Measurements from ENCODE around the gene ICAM4. TPM values are rescaled to one million over a fixed set of nuclear protein-coding genes. Genes with fewer than 3 reads are reported as not detected.
"Not testable (repeated sequence)": the region's sequence is repeated elsewhere in the genome, so short reads cannot be mapped to it uniquely, and the experiment has no call there.

The ICAM4 gene
- total and polyA plus RNA-seq, 12 donors, result 0.17 to 0.83 (median 0.51) TPM; not detected in 1

GRCh38 chr19:10277795-10278589 is 8.8 kb upstream of the ICAM4 start:
- no peak for TF ChIP-seq CTCF (IDR thresholded peaks at IDR 0.05)
- Histone ChIP-seq H3K4me3 (no peak overlapping the region), H3K9me3 (no peaks in the 10 kb centered on the region), H3K27ac (no peak overlapping the region), H3K27me3 (no peaks in the 10 kb centered on the region), H3K4me1 (peaks cover 0 to 42% (median 0%) of the 10 kb centered on the region in 9 donors), H3K36me3 (peaks cover 0 to 97% (median 4%) of the 10 kb centered on the region in 9 donors)
- 92% methylated on average over 9 of the region's 9 CpGs for WGBS, 2 donors
- intact Hi-C loops (cut with DNase I), result loop anchor here in 2 of 10 donors (10.0 kb wide), 1 partner anchor 57 kb away; the partner anchor contains the start of genes ICAM3 (in 2 of the 2) and RAVER1 (in 2 of the 2)
- no peak for DNase-seq
- ATAC-seq, result no peak

DNA sequence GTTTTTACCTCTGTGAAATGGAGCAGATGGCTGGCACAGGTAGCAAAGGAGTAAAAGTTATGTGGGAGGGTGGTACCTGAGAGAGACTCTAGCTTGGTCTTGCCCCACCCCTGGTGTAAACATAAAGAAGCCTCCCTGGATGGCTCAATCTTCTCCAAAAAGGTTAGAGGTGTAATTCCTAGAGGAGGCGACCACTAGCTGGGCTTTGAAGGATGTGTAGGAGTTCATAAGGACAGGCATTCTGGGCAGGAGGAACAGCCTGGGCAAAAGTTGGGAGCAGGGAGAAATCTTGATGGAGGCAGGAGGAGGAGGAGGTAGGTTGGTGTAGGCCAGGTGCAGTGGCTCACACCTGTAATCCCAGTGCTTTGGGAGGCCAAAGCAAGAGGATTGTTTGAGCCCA is 7.8 kb upstream of the ICAM4 start:
- TF ChIP-seq CTCF (IDR thresholded peaks at IDR 0.05), result no peak
- H3K27me3 ChIP-seq, result no peaks in the 10 kb centered on the region
- DNase-seq (no peak), ATAC-seq (no peak)
- peaks cover 0 to 100% (median 8%) of the 10 kb centered on the region in 9 donors for H3K36me3 ChIP-seq
- 94 to 96% methylated on average over 1 of the region's 1 CpG for WGBS, 2 donors
- intact Hi-C loops (cut with DNase I), result loop anchor here in 2 of 10 donors (10.0 kb wide), 1 partner anchor 56 kb away; the partner anchor contains the start of genes ICAM3 (in 2 of the 2) and RAVER1 (in 2 of the 2)
- H3K4me1 ChIP-seq, result peaks cover 0 to 37% (median 0%) of the 10 kb centered on the region in 9 donors
- no peak overlapping the region for H3K27ac ChIP-seq
- H3K9me3 ChIP-seq, result no peaks in the 10 kb centered on the region
- no peak overlapping the region for H3K4me3 ChIP-seq

DNA sequence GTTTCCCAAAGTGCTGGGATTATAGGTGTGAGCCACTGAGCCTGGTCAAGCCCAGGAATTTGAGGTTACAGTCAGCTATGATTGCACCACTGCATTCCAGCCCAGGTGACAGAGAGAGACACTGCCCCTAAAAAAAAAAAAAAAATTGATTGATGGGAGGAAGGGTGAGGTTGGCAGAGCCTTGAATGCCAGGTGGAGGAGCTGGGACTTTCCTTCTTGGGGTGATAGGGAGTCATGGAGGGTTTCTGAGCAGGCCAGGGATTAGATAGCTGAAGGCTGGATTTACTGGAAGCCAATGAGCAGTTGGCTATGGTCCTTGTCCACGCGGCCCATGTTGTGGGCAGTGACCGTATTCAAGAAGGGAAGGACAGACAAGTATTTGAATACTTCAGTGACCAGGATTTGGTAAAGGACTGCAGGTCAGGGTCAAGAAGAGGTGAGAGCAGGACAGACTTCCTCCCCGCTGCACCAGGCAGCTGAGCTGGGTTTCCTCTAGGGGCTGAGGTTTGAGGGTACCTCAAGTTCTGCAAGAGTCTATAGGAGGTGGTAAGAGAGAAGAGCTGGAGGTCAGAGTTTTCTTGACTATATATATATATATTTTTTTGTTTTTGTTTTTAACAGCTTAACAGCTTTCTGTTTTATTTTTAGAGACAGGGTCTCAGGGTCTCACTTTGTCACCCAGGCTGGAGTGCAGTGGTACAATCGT is 6.9 kb upstream of the ICAM4 start:
- H3K4me1 ChIP-seq, result peaks cover 0 to 29% (median 0%) of the 10 kb centered on the region in 9 donors
- no peak overlapping the region for H3K27ac ChIP-seq
- intact Hi-C loops (cut with DNase I), result loop anchor here in 2 of 10 donors (10.0 kb wide), 1 partner anchor 55 kb away; the partner anchor contains the start of genes ICAM3 (in 2 of the 2) and RAVER1 (in 2 of the 2)
- H3K27me3 ChIP-seq, result no peaks in the 10 kb centered on the region
- DNase-seq, result no peak
- 84 to 86% methylated on average over 5 of the region's 5 CpGs for WGBS, 2 donors
- peaks cover 0 to 100% (median 17%) of the 10 kb centered on the region in 9 donors for H3K36me3 ChIP-seq
- ATAC-seq, result no peak
- H3K4me3 ChIP-seq, result no peak overlapping the region
- H3K9me3 ChIP-seq, result no peaks in the 10 kb centered on the region
- TF ChIP-seq CTCF (IDR thresholded peaks at IDR 0.05), result no peak

DNA sequence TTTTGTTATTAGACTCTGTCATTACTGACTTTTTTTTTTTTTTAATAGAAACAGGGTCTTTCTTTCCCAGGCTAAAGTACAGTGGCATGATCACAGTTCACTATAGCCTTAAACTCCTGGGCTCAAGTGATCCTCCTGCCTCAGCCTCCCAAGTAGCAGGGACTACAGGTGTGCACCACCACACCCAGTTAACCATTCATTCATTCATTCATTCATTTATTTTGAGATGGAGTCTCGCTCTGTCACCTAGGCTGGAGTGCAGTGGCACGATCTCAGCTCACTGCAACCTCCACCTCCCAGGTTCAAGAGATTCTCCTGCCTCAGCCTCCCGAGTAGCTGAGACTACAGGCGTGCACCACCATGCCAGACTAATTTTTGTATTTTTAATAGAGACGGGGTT is 4.7 kb upstream of the ICAM4 start:
- H3K27me3 ChIP-seq; intact Hi-C loops (cut with DNase I); ATAC-seq; H3K9me3 ChIP-seq; H3K4me3 ChIP-seq; DNase-seq; H3K27ac ChIP-seq: not testable (repeated sequence)
- peaks cover 0 to 93% (median 24%) of the 10 kb centered on the region in 9 donors for H3K36me3 ChIP-seq
- peaks cover 6 to 37% (median 19%) of the 10 kb centered on the region in 9 donors for H3K4me1 ChIP-seq
- 94 to 97% methylated on average over 5 of the region's 5 CpGs for WGBS, 2 donors

All from heart right ventricle (tissue), 16 donors.